ENCODE measurements around the gene PPP2R5E.

PPP2R5E gene

GRCh38 chr14:63499701-63500250 lies 43.4 kb downstream of the PPP2R5E start:
- H3K36me3 ChIP-seq (ENCODE audit: control insufficient read depth, insufficient read depth, low read length), result no peaks in the 10 kb centered on the region
- H3K27ac ChIP-seq (ENCODE audit: insufficient read depth, low read depth, low read length, poor library complexity, severe bottlenecking), result no peak overlapping the region
- no peaks in the 10 kb centered on the region for H3K9me3 ChIP-seq (ENCODE audit: control insufficient read depth, low read length)
- no peaks in the 10 kb centered on the region for H3K27me3 ChIP-seq (ENCODE audit: control insufficient read depth, insufficient read depth, low read length, poor library complexity, severe bottlenecking)
- no peaks in the 10 kb centered on the region for H3K4me1 ChIP-seq (ENCODE audit: control insufficient read depth, insufficient read depth, low read length)
- H3K4me3 ChIP-seq (ENCODE audit: insufficient read depth, low read depth, low read length), result no peak overlapping the region
- 89 to 91% methylated on average over 1 of the region's 1 CpG for WGBS, 2 experiments

GRCh38 chr14:63496837-63497400 lies 46.3 kb downstream of the PPP2R5E start:
- H3K36me3 ChIP-seq (ENCODE audit: control insufficient read depth, insufficient read depth, low read length), result no peaks in the 10 kb centered on the region
- WGBS, 2 experiments, result 95 to 96% methylated on average over 2 of the region's 2 CpGs
- H3K27me3 ChIP-seq (ENCODE audit: control insufficient read depth, insufficient read depth, low read length, poor library complexity, severe bottlenecking), result no peaks in the 10 kb centered on the region
- no peaks in the 10 kb centered on the region for H3K4me1 ChIP-seq (ENCODE audit: control insufficient read depth, insufficient read depth, low read length)
- no peaks in the 10 kb centered on the region for H3K9me3 ChIP-seq (ENCODE audit: control insufficient read depth, low read length)
- H3K4me3 ChIP-seq (ENCODE audit: insufficient read depth, low read depth, low read length), result no peak overlapping the region
- H3K27ac ChIP-seq (ENCODE audit: insufficient read depth, low read depth, low read length, poor library complexity, severe bottlenecking), result no peak overlapping the region

GRCh38 chr14:63493246-63493645 lies 49.9 kb downstream of the PPP2R5E start:
- H3K4me3 ChIP-seq (ENCODE audit: insufficient read depth, low read depth, low read length), result no peak overlapping the region
- WGBS, 2 experiments, result 71 to 79% methylated on average over 7 of the region's 7 CpGs
- H3K27ac ChIP-seq (ENCODE audit: insufficient read depth, low read depth, low read length, poor library complexity, severe bottlenecking), result no peak overlapping the region
- H3K9me3 ChIP-seq (ENCODE audit: control insufficient read depth, low read length), result no peaks in the 10 kb centered on the region
- no peaks in the 10 kb centered on the region for H3K27me3 ChIP-seq (ENCODE audit: control insufficient read depth, insufficient read depth, low read length, poor library complexity, severe bottlenecking)
- H3K36me3 ChIP-seq (ENCODE audit: control insufficient read depth, insufficient read depth, low read length), result no peaks in the 10 kb centered on the region
- H3K4me1 ChIP-seq (ENCODE audit: control insufficient read depth, insufficient read depth, low read length), result no peaks in the 10 kb centered on the region

GRCh38 chr14:63492391-63492790 lies 50.8 kb downstream of the PPP2R5E start:
- no peak overlapping the region for H3K27ac ChIP-seq (ENCODE audit: insufficient read depth, low read depth, low read length, poor library complexity, severe bottlenecking)
- H3K27me3 ChIP-seq (ENCODE audit: control insufficient read depth, insufficient read depth, low read length, poor library complexity, severe bottlenecking), result no peaks in the 10 kb centered on the region
- H3K36me3 ChIP-seq (ENCODE audit: control insufficient read depth, insufficient read depth, low read length), result no peaks in the 10 kb centered on the region
- no peaks in the 10 kb centered on the region for H3K9me3 ChIP-seq (ENCODE audit: control insufficient read depth, low read length)
- no peaks in the 10 kb centered on the region for H3K4me1 ChIP-seq (ENCODE audit: control insufficient read depth, insufficient read depth, low read length)
- H3K4me3 ChIP-seq (ENCODE audit: insufficient read depth, low read depth, low read length), result no peak overlapping the region

GRCh38 chr14:63487724-63488123 lies 55.5 kb downstream of the PPP2R5E start:
- Histone ChIP-seq H3K27me3 (ENCODE audit: control insufficient read depth, insufficient read depth, low read length, poor library complexity, severe bottlenecking) (no peaks in the 10 kb centered on the region), H3K36me3 (ENCODE audit: control insufficient read depth, insufficient read depth, low read length) (no peaks in the 10 kb centered on the region), H3K27ac (ENCODE audit: insufficient read depth, low read depth, low read length, poor library complexity, severe bottlenecking) (no peak overlapping the region), H3K4me1 (ENCODE audit: control insufficient read depth, insufficient read depth, low read length) (no peaks in the 10 kb centered on the region), H3K4me3 (ENCODE audit: insufficient read depth, low read depth, low read length) (no peak overlapping the region), H3K9me3 (ENCODE audit: control insufficient read depth, low read length) (no peaks in the 10 kb centered on the region)
- WGBS, 2 experiments, result 88% methylated on average over 1 of the region's 1 CpG; no CpG with 5 or more reads in 1 of the 2 experiments

- H3K27ac ChIP-seq (ENCODE audit: insufficient read depth, low read depth, low read length, poor library complexity, severe bottlenecking), result no peak overlapping the region
- no peaks in the 10 kb centered on the region for H3K36me3 ChIP-seq (ENCODE audit: control insufficient read depth, insufficient read depth, low read length)
- H3K9me3 ChIP-seq (ENCODE audit: control insufficient read depth, low read length), result no peaks in the 10 kb centered on the region
- no peak overlapping the region for H3K4me3 ChIP-seq (ENCODE audit: insufficient read depth, low read depth, low read length)
- no peaks in the 10 kb centered on the region for H3K27me3 ChIP-seq (ENCODE audit: control insufficient read depth, insufficient read depth, low read length, poor library complexity, severe bottlenecking)
- no peaks in the 10 kb centered on the region for H3K4me1 ChIP-seq (ENCODE audit: control insufficient read depth, insufficient read depth, low read length)
Measured at GRCh38 chr14:63486738-63487137, 56.4 kb downstream of the PPP2R5E start.

GRCh38 chr14:63483315-63483714 lies 59.9 kb downstream of the PPP2R5E start:
- no peaks in the 10 kb centered on the region for H3K36me3 ChIP-seq (ENCODE audit: control insufficient read depth, insufficient read depth, low read length)
- H3K27ac ChIP-seq (ENCODE audit: insufficient read depth, low read depth, low read length, poor library complexity, severe bottlenecking), result no peak overlapping the region
- H3K4me3 ChIP-seq (ENCODE audit: insufficient read depth, low read depth, low read length), result no peak overlapping the region
- 92 to 95% methylated on average over 7 of the region's 7 CpGs for WGBS, 2 experiments
- H3K4me1 ChIP-seq (ENCODE audit: control insufficient read depth, insufficient read depth, low read length), result no peaks in the 10 kb centered on the region
- no peaks in the 10 kb centered on the region for H3K27me3 ChIP-seq (ENCODE audit: control insufficient read depth, insufficient read depth, low read length, poor library complexity, severe bottlenecking)
- no peaks in the 10 kb centered on the region for H3K9me3 ChIP-seq (ENCODE audit: control insufficient read depth, low read length)

- Histone ChIP-seq H3K36me3 (ENCODE audit: control insufficient read depth, insufficient read depth, low read length) (no peaks in the 10 kb centered on the region), H3K27ac (ENCODE audit: insufficient read depth, low read depth, low read length, poor library complexity, severe bottlenecking) (no peak overlapping the region), H3K4me3 (ENCODE audit: insufficient read depth, low read depth, low read length) (no peak overlapping the region), H3K27me3 (ENCODE audit: control insufficient read depth, insufficient read depth, low read length, poor library complexity, severe bottlenecking) (no peaks in the 10 kb centered on the region), H3K9me3 (ENCODE audit: control insufficient read depth, low read length) (no peaks in the 10 kb centered on the region), H3K4me1 (ENCODE audit: control insufficient read depth, insufficient read depth, low read length) (no peaks in the 10 kb centered on the region)
- WGBS, 2 experiments, result 94 to 95% methylated on average over 3 to 4 of the region's 4 CpGs
Measured at GRCh38 chr14:63480599-63480998, 62.6 kb downstream of the PPP2R5E start.

GRCh38 chr14:63478437-63478852 lies 64.7 kb downstream of the PPP2R5E start:
- H3K36me3 ChIP-seq (ENCODE audit: control insufficient read depth, insufficient read depth, low read length), result no peaks in the 10 kb centered on the region
- WGBS, 2 experiments, result 78 to 90% methylated on average over 2 to 3 of the region's 3 CpGs
- no peaks in the 10 kb centered on the region for H3K27me3 ChIP-seq (ENCODE audit: control insufficient read depth, insufficient read depth, low read length, poor library complexity, severe bottlenecking)
- H3K27ac ChIP-seq (ENCODE audit: insufficient read depth, low read depth, low read length, poor library complexity, severe bottlenecking), result no peak overlapping the region
- no peaks in the 10 kb centered on the region for H3K9me3 ChIP-seq (ENCODE audit: control insufficient read depth, low read length)
- H3K4me3 ChIP-seq (ENCODE audit: insufficient read depth, low read depth, low read length), result no peak overlapping the region
- no peaks in the 10 kb centered on the region for H3K4me1 ChIP-seq (ENCODE audit: control insufficient read depth, insufficient read depth, low read length)

- H3K27me3 ChIP-seq (ENCODE audit: control insufficient read depth, insufficient read depth, low read length, poor library complexity, severe bottlenecking), result no peaks in the 10 kb centered on the region
- H3K36me3 ChIP-seq (ENCODE audit: control insufficient read depth, insufficient read depth, low read length), result no peaks in the 10 kb centered on the region
- no peak overlapping the region for H3K4me3 ChIP-seq (ENCODE audit: insufficient read depth, low read depth, low read length)
- no peaks in the 10 kb centered on the region for H3K4me1 ChIP-seq (ENCODE audit: control insufficient read depth, insufficient read depth, low read length)
- no peaks in the 10 kb centered on the region for H3K9me3 ChIP-seq (ENCODE audit: control insufficient read depth, low read length)
- H3K27ac ChIP-seq (ENCODE audit: insufficient read depth, low read depth, low read length, poor library complexity, severe bottlenecking), result no peak overlapping the region
- 94 to 100% methylated on average over 2 of the region's 2 CpGs for WGBS, 2 experiments
Measured at GRCh38 chr14:63478010-63478409, 65.2 kb downstream of the PPP2R5E start.

- H3K27ac ChIP-seq (ENCODE audit: insufficient read depth, low read depth, low read length, poor library complexity, severe bottlenecking), result no peak overlapping the region
- H3K36me3 ChIP-seq (ENCODE audit: control insufficient read depth, insufficient read depth, low read length), result no peaks in the 10 kb centered on the region
- no peaks in the 10 kb centered on the region for H3K9me3 ChIP-seq (ENCODE audit: control insufficient read depth, low read length)
- 100% methylated on average over 1 of the region's 1 CpG for WGBS, 2 experiments
- H3K27me3 ChIP-seq (ENCODE audit: control insufficient read depth, insufficient read depth, low read length, poor library complexity, severe bottlenecking), result no peaks in the 10 kb centered on the region
- H3K4me3 ChIP-seq (ENCODE audit: insufficient read depth, low read depth, low read length), result no peak overlapping the region
- H3K4me1 ChIP-seq (ENCODE audit: control insufficient read depth, insufficient read depth, low read length), result no peaks in the 10 kb centered on the region
Measured at GRCh38 chr14:63477556-63477955, 65.6 kb downstream of the PPP2R5E start.

All from ectodermal cell (in vitro differentiated cells).